KMS-11 (cell line): ENCODE results near the gene RAB11FIP4.

Experiments
- H2AFZ ChIP-seq: fragments of 200-600 bp; sonication (generic); 2 replicates; pipeline ENCODE4 v1.6.1; 2016; ENCODE audit warnings: antibody characterized with exemption, mixed run types, low read depth
- H3K27ac ChIP-seq: fragments of 200-600 bp; sonication (generic); 2 replicates; pipeline ENCODE4 v1.6.1; 2016; ENCODE audit warnings: mild to moderate bottlenecking, mixed run types
- H3K27me3 ChIP-seq: fragments of 200-600 bp; sonication (generic); 2 replicates; pipeline ENCODE4 v1.6.1; 2017; ENCODE audit warnings: mild to moderate bottlenecking, low read depth, mixed run types, moderate library complexity; ENCODE audit not compliant: insufficient read depth
- H3K36me3 ChIP-seq: fragments of 200-600 bp; sonication (generic); 2 replicates; pipeline ENCODE4 v1.6.1; 2017; ENCODE audit warnings: mild to moderate bottlenecking, mixed run types; ENCODE audit not compliant: insufficient read depth
- H3K4me1 ChIP-seq: fragments of 200-600 bp; sonication (generic); 2 replicates; pipeline ENCODE4 v1.6.1; 2016; ENCODE audit warnings: mild to moderate bottlenecking, low read depth, mixed run types; ENCODE audit not compliant: poor library complexity, severe bottlenecking
- H3K4me2 ChIP-seq: fragments of 200-600 bp; sonication (generic); 2 replicates; pipeline ENCODE4 v1.7.0; 2016; ENCODE audit warnings: mild to moderate bottlenecking, mixed run types
- H3K4me3 ChIP-seq: fragments of 200-600 bp; sonication (generic); IDR thresholded peaks from 2 replicates; pipeline ENCODE4 v1.6.1; 2017; ENCODE audit warnings: low read depth, low read length, mixed read lengths; ENCODE audit not compliant: insufficient read depth
- H3K79me2 ChIP-seq: fragments of 200-600 bp; sonication (generic); 2 replicates; pipeline ENCODE4 v1.6.1; 2016; ENCODE audit warnings: low read depth, mixed run types; ENCODE audit not compliant: insufficient read depth
- H3K9ac ChIP-seq: fragments of 200-600 bp; sonication (generic); 2 replicates; pipeline ENCODE4 v1.6.1; 2016; ENCODE audit warnings: mild to moderate bottlenecking, mixed run types
- H4K20me1 ChIP-seq: fragments of 200-600 bp; sonication (generic); 2 replicates; pipeline ENCODE4 v1.6.1; 2016; ENCODE audit warnings: mild to moderate bottlenecking, mixed run types; ENCODE audit not compliant: insufficient read depth
- TF ChIP-seq, protein P1 (sequence below): fragments of 200-600 bp; sonication (generic); conservative IDR thresholded peaks from 2 replicates; pipeline ENCODE4 v1.6.1; 2017; ENCODE audit warnings: low read depth, mild to moderate bottlenecking, antibody characterized with exemption, low read length, moderate library complexity, mixed read lengths

Gene RAB11FIP4

DNA sequence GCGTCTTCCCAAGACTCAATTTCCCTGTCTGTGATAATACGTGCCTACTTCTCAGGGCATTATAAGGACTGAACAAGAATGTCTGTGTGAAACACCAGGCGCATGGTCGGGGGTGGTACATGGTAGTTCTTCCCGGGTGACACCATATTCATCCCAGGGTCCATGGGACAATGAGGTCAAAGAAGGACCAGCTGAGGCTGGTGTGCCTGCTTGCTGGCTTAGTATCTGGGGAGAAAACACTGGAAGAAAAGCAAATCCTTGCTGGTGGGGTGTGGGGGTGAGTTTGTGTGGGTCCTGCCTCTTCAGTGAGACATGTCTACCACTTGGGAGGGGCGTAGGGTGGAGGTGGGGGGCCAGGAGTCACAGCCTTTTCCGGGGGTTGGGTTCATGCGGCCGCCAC, 174.2 kb downstream of the RAB11FIP4 start:
- H4K20me1 ChIP-seq = no peaks in the 10 kb centered on the region
- H3K79me2 ChIP-seq = no peaks in the 10 kb centered on the region
- TF ChIP-seq, protein P1, sequence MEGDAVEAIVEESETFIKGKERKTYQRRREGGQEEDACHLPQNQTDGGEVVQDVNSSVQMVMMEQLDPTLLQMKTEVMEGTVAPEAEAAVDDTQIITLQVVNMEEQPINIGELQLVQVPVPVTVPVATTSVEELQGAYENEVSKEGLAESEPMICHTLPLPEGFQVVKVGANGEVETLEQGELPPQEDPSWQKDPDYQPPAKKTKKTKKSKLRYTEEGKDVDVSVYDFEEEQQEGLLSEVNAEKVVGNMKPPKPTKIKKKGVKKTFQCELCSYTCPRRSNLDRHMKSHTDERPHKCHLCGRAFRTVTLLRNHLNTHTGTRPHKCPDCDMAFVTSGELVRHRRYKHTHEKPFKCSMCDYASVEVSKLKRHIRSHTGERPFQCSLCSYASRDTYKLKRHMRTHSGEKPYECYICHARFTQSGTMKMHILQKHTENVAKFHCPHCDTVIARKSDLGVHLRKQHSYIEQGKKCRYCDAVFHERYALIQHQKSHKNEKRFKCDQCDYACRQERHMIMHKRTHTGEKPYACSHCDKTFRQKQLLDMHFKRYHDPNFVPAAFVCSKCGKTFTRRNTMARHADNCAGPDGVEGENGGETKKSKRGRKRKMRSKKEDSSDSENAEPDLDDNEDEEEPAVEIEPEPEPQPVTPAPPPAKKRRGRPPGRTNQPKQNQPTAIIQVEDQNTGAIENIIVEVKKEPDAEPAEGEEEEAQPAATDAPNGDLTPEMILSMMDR = no peak
- H3K27me3 ChIP-seq = no peaks in the 10 kb centered on the region
- H3K27ac ChIP-seq = no peak overlapping the region
- H3K4me3 ChIP-seq = no peak overlapping the region
- no peak overlapping the region for H3K4me2 ChIP-seq
- no peak overlapping the region for H2AFZ ChIP-seq
- no peak overlapping the region for H3K9ac ChIP-seq
- no peaks in the 10 kb centered on the region for H3K4me1 ChIP-seq
- H3K36me3 ChIP-seq = no peaks in the 10 kb centered on the region

- no peak overlapping the region for H3K27ac ChIP-seq
Measured at GRCh38 chr17:31566247-31566991, 174.9 kb downstream of the RAB11FIP4 start.

GRCh38 chr17:31566992-31567373, 175.5 kb downstream of the RAB11FIP4 start:
- Histone ChIP-seq H2AFZ (no peak overlapping the region), H3K4me3 (no peak overlapping the region), H4K20me1 (no peaks in the 10 kb centered on the region), H3K36me3 (no peaks in the 10 kb centered on the region), H3K27ac (no peak overlapping the region), H3K79me2 (no peaks in the 10 kb centered on the region), H3K9ac (no peak overlapping the region), H3K4me2 (no peak overlapping the region), H3K27me3 (no peaks in the 10 kb centered on the region), H3K4me1 (no peaks in the 10 kb centered on the region)
- TF ChIP-seq, protein P1 = no peak

More at GRCh38 chr17:31566247-31566991, 174.9 kb downstream of the RAB11FIP4 start:
- Histone ChIP-seq H3K79me2 (no peaks in the 10 kb centered on the region), H3K4me3 (no peak overlapping the region), H3K4me2 (no peak overlapping the region), H2AFZ (no peak overlapping the region), H3K36me3 (no peaks in the 10 kb centered on the region), H3K4me1 (no peaks in the 10 kb centered on the region), H4K20me1 (no peaks in the 10 kb centered on the region), H3K9ac (no peak overlapping the region), H3K27me3 (no peaks in the 10 kb centered on the region)
- TF ChIP-seq, protein P1 = no peak

DNA sequence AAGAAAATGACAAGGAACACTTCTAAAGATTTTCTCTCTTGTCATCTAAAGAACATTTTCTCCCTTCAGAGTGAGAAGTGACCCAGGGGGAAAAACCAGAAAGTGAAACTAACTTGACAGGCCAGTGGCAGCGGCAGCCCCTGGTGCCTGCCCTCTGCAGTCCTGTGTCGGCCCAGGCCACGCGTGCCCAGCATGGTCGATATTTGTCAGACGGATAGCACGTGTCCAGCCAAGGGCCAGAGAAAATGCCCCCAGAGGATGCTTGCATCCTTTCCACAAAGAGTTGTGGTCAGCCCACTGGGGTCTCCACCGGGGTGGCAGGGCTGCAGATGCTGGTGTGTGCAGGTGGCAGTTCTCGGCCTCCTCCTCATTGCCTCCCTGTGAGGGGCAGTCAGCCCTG, 176.6 kb downstream of the RAB11FIP4 start:
- Histone ChIP-seq H4K20me1 (no peaks in the 10 kb centered on the region), H3K9ac (no peak overlapping the region), H3K4me1 (no peaks in the 10 kb centered on the region)

More for the DNA sequence above, 176.6 kb downstream of the RAB11FIP4 start:
- TF ChIP-seq, protein P1 = no peak
- H2AFZ ChIP-seq = no peak overlapping the region
- no peak overlapping the region for H3K4me3 ChIP-seq
- H3K27ac ChIP-seq = no peak overlapping the region
- H3K4me2 ChIP-seq = no peak overlapping the region
- no peaks in the 10 kb centered on the region for H3K79me2 ChIP-seq
- H3K27me3 ChIP-seq = no peaks in the 10 kb centered on the region
- no peaks in the 10 kb centered on the region for H3K36me3 ChIP-seq
